GM18909 (cell line): Measurements from ENCODE around the gene SDHB.
A peak's percentile ranks its signal among the peaks of the same experiment; 100 is the strongest.

Experiments
- ATAC-seq: cut with Tn5 transposase; IDR thresholded peaks from one replicate; pipeline ENCODE4 v1.9.1; 2021; ENCODE audit warnings: mild to moderate bottlenecking; ENCODE audit not compliant: unreplicated experiment, poor library complexity

The SDHB gene

GRCh38 chr1:17016317-17016661 is 37.5 kb downstream of the SDHB start:
- no peak for ATAC-seq

GRCh38 chr1:17014671-17015567 is 38.9 kb downstream of the SDHB start:
- ATAC-seq, result no peak

- no peak for ATAC-seq
These were observed 40.1 kb downstream of the SDHB start for GRCh38 chr1:17013491-17014320.

GRCh38 chr1:17012775-17013490 is 40.9 kb downstream of the SDHB start:
- ATAC-seq, result no peak

- ATAC-seq, result peak; percentile 89
These were observed 42.2 kb downstream of the SDHB start, which contains the start of gene ATP13A2 for GRCh38 chr1:17011439-17012307. TSS of gene ATP13A2 (minus strand) at chr1:17011928. CDS start at chr1:17011738, 190 bp downstream.

- ATAC-seq, result peak; percentile 2
These were observed 42.8 kb downstream of the SDHB start for GRCh38 chr1:17011092-17011438.

- no peak for ATAC-seq
These were observed 44.1 kb downstream of the SDHB start for GRCh38 chr1:17009706-17010105.

- ATAC-seq, result no peak
These were observed 45.5 kb downstream of the SDHB start for GRCh38 chr1:17008208-17008855.

- ATAC-seq, result no peak
These were observed 46.7 kb downstream of the SDHB start for GRCh38 chr1:17007121-17007520.

- ATAC-seq, result no peak
These were observed 48.5 kb downstream of the SDHB start for GRCh38 chr1:17005365-17005740.

- no peak for ATAC-seq
These were observed 49.1 kb downstream of the SDHB start for GRCh38 chr1:17004466-17005364.

GRCh38 chr1:17002524-17002902 is 51.3 kb downstream of the SDHB start:
- ATAC-seq, result no peak

- no peak for ATAC-seq
These were observed 51.9 kb downstream of the SDHB start for GRCh38 chr1:17001760-17002523.

- ATAC-seq, result no peak
These were observed 54.0 kb downstream of the SDHB start for GRCh38 chr1:16999863-17000262.

- ATAC-seq, result no peak
These were observed 55.2 kb downstream of the SDHB start for GRCh38 chr1:16998589-16998988.

- no peak for ATAC-seq
These were observed 57.0 kb downstream of the SDHB start for GRCh38 chr1:16996845-16997244.

- ATAC-seq, result no peak
These were observed 60.3 kb downstream of the SDHB start for GRCh38 chr1:16993521-16994038.
